GM12872 (cell line): ENCODE measurements around the gene NOP16.
A peak's percentile ranks its signal among the peaks of the same experiment; 100 is the strongest.

Experiments
- TF ChIP-seq, protein P1 (sequence below): IDR thresholded peaks from 3 replicates; pipeline ENCODE4 v1.5.1; 2011; ENCODE audit warnings: low read depth, mild to moderate bottlenecking, low read length, moderate library complexity; ENCODE audit not compliant: insufficient read depth

Gene NOP16

DNA sequence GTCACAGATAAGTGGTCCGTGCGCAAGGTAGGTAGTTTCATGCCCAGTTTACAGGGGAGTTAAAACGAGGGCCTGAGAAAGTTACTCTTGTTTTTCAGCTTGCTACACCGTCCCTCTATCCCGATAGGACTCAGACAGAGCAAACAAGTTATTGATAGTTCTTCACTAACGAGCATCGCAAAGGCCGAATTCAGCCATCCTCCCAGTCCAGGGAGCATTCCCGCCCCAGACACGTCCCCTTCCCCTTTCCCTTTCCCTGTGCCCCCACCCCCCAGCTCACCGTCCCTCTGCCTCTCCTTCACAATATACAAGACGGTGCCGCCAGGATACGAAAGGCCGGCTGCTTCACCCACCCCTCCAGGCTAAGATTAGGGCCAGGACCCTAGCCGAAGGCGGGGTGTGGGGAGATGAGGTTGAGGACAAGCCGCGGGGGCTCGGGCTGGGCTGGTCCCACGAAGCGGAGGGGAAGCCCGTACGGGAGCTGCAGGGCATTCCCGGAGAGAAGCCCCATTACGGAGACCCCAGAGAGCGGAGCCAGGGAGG is 27.4 kb downstream of the NOP16 start:
- TF ChIP-seq, protein P1, sequence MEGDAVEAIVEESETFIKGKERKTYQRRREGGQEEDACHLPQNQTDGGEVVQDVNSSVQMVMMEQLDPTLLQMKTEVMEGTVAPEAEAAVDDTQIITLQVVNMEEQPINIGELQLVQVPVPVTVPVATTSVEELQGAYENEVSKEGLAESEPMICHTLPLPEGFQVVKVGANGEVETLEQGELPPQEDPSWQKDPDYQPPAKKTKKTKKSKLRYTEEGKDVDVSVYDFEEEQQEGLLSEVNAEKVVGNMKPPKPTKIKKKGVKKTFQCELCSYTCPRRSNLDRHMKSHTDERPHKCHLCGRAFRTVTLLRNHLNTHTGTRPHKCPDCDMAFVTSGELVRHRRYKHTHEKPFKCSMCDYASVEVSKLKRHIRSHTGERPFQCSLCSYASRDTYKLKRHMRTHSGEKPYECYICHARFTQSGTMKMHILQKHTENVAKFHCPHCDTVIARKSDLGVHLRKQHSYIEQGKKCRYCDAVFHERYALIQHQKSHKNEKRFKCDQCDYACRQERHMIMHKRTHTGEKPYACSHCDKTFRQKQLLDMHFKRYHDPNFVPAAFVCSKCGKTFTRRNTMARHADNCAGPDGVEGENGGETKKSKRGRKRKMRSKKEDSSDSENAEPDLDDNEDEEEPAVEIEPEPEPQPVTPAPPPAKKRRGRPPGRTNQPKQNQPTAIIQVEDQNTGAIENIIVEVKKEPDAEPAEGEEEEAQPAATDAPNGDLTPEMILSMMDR, result no peak

DNA sequence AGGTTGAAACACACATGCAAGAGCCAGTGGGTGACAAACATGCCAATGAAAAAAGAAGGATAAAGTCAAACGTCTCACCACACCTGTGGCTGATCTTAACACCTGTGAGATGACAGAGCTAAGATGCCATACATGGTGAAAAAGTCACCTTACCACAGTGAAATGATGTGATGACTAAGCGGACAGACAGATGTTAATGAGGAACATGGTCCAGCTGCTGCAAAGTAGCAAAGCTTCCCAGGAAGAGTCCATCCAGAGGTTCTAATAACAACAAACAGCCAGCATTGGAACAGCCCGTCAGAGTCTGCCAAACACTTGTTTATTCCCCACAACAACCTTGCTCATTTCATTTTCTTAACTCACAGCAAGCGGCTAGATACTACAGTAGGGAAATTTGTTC is 28.7 kb downstream of the NOP16 start:
- TF ChIP-seq, protein P1, result no peak

DNA sequence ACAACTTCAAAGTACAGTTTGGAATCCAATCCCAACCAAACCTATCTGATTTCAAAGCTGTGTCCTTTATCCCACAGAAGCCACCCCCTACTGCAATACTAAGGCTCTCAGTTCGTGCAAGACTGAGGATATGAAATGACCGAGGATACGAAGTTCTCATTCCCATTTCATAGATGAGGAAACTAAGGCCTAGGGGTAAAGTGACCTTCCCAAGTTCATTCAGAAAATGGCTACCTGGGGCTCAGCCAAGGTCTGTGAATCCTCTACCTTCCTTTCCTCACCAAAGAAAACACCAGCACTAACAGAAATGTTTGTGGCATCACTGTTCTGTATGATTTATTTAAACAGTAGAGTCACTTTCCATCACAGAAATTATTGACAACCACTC is 32.2 kb downstream of the NOP16 start:
- TF ChIP-seq, protein P1, result no peak

DNA sequence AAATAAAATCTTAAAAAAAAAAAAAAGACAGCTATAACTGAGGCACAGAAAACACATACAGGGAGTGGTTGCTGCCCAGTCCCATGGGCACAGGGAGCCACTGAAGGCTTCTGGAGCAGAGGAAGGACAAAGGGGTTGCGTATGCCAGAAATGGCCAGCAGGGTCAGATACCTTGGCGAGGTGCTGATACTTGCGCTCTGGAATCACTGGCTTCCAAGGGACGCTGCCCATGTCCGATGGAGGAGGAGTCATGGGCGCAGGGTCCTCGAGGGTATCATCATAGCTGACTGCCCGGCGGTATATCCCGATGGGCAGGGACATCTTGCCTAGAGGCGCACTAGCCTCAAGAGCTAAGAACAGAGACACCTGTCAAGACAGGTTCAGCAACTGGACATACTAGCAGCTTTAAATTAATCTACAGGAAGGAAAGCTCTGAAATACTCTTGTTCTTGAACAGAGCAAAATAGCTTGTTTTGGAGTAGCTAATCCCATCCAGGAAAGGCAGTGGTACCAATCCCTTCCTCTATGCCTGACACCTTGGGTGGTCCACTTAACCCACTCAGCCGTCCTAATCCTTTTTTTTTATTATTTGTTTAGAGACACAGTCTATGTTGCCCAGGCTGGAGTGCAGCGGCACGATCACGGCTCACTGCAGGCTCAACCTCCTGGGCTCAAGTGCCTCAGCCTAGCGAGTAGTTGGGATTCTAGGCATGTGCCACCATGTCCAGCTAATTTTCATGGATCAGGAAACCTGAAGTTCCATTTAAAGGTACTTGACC is 32.8 kb downstream of the NOP16 start:
- TF ChIP-seq, protein P1, result 0 out of 3 replicates have a peak, but pooled peaks have one; percentile 12

DNA sequence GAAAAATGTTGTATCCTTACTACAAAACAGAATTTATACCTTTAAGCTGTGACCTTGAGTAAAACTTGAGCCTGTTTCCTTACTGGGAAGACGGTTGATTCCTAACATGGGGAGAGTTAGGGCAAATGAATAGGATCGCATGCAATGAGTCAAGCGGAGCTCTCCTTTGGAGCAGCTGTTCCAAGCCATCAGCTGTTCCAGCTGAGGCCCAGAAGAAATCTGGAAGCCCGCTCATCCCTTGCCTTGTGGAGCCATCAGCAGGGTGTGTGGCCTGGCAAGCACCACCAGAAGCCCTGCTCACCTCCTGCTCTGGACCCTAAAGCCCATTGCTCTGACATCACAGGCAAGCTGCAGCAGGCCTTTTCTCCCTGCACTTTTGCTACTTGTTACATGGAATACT is 34.9 kb downstream of the NOP16 start:
- TF ChIP-seq, protein P1, result no peak

DNA sequence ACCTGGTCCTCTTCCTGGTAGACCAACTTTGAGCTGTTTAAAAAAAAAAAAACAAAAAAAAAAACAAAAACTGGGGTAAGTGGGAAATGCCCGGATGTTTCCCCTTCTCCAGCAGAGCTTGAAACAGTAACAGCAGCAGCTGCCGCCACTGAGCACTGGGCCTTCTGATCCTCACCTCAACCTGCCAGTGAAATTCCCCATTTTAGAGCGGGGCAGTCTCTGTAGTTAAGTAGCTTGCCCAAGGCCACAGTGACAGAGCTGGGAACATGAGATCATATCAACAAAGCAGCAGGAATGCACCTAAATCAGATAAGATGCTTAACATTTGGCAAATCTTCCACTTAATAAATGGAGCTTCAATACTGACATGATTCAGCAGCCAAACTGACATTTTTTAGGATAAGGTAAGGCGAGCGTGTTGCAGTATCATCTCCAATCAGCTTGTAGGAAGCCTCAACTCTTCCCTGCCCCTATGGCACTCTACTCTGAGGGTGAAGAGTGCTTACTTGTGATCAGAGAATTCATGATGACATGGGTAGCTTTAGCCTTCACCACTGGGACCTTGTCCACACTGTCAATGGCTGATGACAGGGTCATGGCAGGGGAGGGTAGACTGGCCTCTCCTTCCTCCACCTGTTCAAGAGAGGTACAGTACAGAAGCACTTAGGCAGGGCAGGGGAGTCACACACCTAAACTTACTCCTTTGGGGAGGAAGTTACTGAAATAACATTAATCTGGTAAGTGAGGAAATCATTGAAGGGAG is 36.1 kb downstream of the NOP16 start:
- TF ChIP-seq, protein P1, result no peak

DNA sequence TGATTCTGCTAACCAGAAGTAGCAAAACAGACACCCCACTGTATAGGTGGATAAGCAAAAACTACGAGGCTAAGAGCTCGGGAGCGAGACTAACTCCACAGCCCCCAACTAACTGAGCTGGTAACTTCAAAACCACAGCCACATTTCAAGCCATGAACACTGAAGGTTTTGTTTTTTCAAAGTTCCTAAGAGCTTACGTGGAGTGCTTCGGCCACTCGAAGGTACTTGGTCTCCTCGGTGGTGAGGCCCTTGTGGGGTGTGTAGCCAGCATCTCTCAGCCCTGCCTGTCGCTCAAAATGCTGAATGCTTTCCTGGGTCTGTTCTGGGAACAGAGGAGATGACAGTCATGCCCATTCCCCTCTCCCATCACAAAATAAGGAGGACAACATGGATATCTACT is 38.0 kb downstream of the NOP16 start:
- TF ChIP-seq, protein P1, result no peak
